ENCODE data around the gene KBTBD7. TPM values are rescaled to one million over a fixed set of nuclear protein-coding genes. Genes with fewer than 3 reads are reported as not detected.
"Not testable (repeated sequence)": the region's sequence is repeated elsewhere in the genome, so short reads cannot be mapped to it uniquely, and the experiment has no call there.

Gene KBTBD7
- total RNA-seq, 1 donor from 2014 or later, result 21.5 TPM

DNA sequence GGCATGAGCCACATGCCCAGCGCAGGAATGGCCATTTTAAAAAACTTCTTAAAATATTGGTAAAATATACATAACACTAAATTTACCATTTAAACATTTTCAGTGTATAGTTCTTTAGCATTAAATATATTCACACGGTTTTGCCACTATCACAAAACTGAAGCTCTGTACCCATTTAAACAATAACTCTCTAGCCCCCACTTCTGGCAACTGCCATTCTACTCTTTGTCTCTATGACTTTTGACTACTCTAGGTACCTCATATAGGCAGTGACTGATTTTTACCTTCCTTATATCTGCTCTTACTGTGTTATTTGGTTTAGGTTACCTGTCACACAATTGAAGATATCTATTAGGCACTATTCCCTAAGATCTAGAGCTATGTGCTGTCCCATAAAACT is 2.3 kb upstream of the KBTBD7 start:
- no peak for DNase-seq

DNA sequence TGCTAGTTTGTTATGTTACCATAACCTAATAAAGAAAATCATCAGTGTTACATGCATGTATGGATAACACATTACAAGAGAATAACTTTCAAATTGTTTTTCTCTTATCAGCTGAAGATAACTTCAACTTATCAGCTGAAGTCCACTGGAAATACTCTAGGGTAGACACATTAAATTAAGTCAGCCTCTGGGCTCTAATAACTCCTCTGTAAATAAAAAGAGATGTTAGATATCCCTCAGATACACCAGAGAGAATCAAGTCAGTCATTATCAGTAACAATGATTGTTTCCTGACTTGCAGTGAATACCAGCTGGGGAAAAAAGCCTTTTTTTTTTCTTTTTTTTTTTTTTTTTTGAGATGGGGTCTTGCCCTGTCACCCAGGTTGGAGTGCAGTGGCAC is 1.6 kb upstream of the KBTBD7 start:
- DNase-seq, result no peak

DNA sequence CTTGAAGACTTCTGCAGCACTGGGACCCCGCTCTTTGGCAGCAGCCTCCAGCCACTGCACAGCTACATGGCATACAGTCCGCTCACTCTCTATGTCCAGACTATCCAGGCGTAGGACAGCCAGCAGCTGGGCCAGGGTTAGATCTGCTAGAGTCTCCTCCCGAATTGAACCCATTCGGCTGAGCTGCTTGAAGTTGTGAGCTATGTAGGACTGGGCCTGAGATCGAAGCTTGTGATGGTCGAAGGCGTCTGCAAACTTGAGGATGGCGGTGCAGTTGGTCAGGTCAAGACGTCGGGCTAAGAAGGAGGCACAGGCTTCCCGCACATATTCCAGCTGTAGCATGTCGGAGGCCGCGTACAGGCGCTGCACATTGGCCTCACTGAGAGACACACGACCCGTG is 900 bp downstream of the KBTBD7 start:
- no peak for DNase-seq

DNA sequence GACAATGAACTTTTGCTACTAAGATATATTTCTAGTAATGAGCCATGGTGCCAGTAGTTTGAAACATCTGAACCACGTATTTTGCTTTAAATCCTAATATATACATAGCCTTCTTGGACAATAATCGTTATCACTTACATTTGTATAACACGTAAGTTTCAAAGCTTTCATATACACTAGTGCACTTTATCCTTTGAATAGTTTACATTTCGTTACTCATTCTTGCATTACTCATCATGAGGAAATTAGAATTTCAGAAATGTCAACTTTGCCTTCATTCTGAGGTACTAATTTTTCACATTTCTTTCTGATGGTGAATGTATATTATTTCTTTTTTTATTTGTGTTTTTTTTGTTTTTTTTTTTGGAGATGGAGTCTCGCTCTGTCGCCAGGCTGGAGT is 5.8 kb downstream of the KBTBD7 start:
- DNase-seq, result no peak

DNA sequence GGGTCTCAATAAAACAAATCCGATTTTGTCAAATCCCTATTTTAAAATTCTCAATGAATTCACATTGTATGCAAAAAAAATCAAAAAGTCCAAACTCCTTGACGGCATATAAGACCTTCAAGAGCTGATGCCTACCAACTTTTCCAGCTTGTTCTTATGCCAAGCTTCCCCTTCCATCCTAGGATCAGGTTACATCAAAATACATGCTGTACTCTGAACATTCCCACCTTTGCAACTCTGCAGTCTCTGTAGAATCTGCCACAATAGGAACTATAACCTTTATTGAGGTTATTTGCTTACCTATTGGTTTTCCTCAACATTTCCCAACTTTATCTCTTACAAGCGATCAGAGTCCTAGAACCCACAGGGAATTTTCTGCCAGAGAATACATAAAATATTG is 7.9 kb downstream of the KBTBD7 start:
- no peak for DNase-seq

DNA sequence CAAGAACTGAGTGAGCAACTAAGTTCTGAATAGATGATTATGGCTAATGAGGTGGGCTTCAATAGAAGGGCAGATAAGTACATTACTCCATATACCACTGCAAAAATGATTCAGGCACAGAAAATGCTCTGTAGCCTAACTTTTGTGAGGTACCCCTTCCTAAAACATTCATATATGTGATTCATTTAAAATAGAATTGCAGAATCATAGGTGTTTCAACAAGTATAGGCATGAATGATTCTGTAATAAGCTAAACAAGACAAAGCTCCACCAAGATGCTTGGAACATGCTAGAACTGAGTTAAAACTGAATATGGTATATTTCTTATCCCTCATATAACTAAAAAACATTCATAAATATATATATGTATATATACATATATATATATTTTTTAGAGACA is 12.1 kb downstream of the KBTBD7 start:
- DNase-seq, result no peak

DNA sequence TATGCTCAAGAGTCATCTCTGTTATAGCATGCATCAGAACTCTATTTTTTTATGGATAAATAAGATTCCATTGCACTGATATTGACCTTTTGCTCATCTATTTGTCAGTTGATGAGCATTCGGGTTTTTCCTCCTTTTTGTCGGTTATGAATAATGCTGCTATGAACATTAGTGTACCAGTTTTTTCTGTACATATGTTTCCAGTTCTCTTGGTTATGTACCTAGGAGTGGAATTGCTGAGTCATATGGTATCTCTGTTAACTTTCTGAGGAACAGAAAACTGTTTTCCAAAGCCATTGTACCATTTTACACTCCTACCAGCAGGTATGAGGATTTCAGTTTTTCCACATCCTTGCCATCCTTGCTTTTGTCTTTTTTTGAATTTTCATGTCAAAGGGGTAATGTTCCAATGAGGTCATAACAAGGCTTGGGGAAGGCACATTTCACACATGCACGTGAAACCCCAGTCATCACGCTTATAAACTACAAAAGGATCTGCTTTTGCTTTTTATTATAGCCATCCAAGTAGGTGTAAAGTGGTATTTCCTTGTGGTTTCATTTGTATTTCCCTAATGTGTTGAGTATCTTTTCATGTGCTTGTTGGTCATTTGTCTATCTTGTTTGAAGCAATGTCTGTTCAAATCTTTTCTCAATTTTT is 14.6 kb downstream of the KBTBD7 start:
- DNase-seq, result no peak

DNA sequence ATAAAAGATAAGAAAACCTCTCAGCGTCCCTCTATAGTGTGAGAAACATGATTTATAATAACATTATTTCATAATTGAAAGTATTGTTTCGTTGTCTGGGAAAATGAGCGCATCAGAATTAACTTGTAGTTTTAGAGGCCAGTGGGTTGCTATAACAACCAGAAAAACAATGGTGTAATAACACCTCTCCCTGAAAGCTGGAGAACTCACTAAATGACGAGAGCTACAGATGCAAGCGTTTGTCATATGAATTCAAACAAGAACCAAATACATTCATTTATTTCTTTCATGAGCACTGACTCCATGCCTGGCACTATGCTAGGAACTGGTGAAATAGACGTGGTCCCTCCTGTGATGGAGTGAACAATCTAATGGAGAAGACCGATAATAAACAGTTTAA is 16.3 kb downstream of the KBTBD7 start:
- peak; percentile 8 for DNase-seq

DNA sequence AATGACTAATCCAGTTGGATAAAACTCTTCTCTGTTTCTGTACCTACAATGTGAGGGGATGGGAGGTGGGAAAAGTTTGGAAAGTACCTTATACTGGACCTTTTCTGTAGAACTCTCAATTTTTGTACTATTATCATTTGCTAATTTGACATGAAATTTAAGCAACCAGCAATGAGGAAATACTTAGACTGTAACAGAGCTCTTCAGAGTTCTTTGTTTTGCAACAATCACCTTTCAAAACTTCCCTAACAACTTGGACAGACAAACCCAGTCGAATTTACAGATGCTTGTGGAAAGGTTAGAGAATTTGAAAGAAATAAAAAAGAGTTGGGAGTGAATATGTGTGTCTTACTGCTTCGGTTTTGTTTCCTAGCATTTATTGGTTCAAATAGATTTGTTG is 16.8 kb downstream of the KBTBD7 start:
- DNase-seq, result no peak

DNA sequence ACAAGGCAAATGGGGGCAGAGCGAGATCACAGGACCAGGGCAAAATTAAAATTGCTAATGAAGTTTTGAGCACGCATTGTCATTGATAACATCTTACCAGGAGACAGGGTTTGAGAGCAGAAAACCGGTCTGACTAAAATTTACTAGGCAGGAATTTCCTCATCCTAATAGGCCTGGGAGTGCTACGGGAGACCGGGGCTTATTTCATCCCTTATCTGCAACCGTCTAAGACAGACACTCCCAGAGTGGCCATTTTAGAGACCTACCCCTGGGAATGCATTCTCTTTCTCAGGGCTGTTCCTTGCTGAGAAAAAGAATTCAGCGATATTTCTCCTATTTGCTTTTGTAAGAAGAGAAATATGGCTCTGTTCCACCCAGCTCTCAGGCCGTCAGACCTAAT is 18.8 kb downstream of the KBTBD7 start:
- DNase-seq, result not testable (repeated sequence)

DNA sequence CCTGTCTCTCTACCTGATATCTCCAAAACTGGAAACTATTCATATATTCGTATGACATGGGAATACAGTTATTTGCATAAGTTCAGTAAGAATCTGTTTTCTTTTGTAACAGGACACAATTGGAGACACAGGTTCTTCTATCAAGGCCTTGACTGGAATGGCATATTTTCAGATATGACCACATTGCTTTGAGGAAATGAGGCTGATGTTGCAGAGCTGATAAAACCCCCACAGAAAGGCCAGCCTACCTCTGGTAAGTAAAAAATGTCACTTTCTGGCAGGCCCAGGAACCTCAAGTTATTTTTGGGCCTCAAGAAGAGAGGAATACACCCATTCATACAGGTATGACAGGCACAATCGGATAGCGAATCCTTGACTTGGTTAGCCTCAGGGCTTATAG is 32.2 kb downstream of the KBTBD7 start:
- no peak for DNase-seq

DNA sequence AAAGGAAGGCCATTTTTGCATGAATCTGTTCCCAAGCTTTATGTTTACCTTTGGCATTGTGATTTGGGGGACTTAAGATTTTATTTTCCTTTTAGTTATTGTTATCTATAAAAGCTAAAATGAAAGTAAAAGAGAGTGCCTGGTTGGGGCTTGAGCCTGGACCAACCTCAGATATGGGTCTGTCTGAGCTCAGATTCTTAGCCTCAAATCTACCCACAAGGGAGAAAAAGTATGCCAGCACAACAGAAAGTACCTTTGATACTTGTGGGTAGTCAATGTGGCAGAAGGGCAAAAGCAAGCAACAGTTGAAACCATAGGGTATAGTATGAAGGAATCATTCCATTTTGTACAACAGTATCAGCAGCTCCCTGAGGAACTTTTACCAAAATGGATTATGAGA is 35.2 kb downstream of the KBTBD7 start:
- DNase-seq, result no peak

DNA sequence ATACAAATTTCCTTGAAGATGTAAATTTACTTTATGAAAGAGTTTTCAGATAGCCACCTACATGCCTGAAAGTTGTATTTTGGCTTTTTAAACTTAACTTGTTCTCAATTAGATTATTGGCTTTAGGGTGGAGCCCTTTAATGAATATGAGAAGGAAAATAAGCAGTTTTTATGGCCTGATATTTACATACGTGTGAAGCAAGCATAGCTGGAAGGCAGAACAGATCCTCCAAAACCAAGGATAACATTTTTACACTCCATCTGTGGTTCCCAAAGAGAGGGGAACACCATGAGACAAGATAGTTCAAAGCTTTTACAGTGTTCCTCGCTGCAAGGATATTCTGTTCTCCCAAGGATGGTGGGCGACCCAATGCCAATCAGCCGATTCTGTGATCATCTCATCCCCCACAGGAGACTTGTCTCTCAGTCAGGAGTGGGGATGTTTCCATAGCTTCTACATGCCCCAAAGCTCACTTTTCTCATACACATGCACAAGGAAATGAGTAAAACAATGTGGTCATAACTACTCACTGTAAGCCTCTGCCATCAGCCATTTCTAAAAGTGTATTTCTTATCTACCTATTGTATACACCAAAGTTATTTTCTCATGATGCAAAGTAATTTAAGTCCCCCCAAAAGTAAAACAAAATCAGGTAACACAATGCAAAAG is 37.2 kb downstream of the KBTBD7 start:
- DNase-seq, result no peak

DNA sequence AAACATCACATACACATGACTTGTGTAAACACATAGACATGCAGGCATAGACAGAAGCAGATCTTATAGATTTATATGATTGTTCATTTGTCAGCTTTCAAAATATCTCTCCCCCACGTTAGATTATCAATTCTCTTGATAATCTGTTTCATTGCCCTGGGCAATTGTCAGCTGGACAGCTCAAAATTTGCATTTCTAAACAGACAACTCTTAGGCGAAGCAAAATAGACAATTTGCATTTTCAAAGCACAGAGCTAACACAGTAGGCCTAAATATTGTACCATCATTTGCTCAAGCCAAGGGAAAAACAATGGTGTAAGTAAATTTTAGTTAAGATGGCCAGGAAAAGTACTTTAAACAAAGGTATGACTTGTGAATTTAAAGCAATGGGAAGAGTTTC is 37.7 kb downstream of the KBTBD7 start:
- no peak for DNase-seq

DNA sequence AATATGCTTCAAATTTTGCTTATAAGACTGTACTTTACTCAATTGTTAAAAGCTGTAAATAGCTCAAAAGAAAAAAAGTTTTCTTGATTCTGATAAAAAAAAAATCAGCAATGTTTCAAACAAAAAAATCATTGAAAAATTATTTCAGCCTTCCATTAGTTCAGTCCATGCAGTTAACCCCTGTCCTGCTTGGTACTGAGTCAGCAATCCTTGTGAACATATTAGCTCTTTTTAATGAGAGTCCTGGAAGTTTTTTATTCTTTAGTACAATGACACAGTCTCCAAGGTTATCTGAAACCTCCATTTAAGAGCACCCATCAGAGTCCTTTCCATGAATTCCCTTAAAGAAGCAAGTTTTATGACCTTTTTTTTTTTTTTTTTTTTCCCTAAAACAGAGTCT is 40.3 kb downstream of the KBTBD7 start:
- no peak for DNase-seq

DNA sequence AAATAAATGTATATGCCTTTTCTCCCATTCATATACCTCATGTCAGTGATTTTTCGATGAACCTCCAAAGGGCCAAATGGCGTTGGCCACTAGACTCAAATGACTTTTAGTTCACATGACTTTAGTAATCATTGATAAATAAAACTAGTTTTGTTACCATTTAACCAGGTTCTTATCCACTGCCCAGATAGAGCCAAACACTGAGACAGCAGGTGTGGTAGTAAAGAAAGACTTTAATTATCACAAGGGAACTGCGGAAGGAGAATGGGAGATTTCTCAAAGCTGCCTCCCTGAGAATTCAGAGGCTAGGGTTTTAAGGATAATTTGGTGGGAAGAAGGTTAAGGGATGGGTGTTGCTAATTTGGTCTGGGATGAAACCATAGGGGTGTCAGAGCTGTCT is 42.4 kb downstream of the KBTBD7 start:
- no peak for DNase-seq

DNA sequence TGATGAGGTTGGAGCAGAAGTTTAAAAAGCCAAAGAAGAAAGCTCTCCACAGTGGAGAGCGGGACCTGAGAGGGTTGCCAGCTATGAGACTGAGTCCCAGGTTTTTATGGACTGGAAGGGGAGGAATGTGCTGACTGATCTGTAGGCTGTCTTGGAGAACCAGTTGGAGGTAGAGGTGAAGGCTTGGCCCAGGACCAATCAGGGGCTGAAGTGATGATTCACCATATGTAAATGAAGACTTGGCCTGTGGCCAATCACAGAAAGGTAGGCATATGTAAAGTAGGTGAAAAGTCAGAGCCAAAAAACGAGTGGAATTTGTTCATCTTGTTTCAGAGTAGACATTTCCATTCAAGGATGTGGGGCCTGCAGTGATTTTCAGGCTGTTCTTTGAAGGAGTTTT is 44.3 kb downstream of the KBTBD7 start:
- DNase-seq, result no peak

DNA sequence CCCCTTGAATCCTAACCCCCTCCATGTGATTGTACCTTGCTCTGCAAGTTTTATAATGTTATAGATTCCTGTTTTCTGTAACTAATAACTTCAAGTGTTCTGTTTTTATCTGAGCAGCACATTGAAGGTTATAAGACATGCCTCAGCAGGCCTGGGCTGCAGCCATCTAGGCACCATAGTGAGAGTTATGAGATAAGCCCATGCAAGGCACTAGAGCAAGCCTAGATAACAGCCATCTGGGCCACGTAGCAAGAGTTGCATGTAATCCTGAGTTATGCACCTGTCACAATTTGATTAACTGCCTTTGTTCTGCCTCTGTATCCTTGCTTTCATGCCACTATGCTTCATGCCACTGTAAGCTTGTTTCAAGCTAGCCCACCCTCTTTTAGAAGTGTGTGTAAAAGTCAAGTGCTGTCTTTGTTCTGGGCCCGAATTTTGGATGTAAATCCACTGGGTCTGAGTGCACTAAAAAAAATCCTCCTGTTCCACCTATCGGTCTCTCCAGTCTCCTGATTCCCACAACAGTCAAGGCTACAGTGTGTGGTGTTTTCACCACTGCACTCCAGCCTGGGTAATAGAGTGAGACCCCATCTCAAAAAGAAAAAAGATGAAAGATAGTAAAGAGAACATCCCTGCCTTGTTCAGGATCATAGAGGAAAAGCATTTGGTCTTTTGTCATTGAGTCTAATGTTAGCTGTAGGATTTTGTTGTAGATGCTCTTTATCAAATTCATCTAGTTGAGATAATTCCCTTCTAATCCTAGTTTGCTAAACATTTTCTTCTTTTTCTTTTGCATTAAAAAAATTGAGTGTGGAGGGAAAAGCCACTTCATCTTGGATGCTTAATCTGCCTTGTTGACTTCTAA is 45.7 kb downstream of the KBTBD7 start:
- no peak for DNase-seq

DNA sequence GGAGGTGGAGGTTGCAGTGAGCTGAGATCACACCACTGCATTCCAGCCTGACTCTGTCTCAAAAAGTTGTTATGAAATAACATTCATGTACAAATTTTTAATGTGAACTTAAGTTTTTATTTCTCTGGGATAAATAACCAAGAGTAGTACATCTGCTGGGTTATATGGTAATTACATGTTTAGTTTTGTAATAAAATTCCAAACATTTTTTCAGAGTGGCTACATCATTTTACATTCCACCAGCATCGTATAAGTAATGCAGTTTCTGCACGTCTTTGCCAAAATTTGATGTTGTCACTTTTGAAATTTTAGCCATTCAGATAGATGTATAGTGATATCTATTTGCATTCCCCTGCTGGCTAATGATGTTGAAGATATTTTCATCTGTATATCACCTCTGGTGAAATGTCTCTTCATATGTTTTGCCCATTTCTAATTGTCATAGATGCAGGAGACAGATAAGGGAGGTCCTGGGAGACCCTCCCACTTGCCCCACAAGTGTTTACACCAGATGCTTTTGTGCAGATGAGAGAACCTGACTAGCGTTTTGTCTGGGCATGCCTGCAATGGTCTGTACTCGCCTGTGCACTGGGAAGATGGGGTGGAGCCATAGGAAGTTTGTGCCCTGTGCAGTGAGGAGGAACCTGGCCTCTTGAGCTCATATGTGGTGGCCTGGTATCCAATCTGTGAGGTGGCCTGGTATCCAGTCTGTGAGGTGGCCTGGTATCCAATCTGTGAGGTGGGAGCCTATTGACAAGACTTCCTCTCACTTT is 49.0 kb downstream of the KBTBD7 start:
- DNase-seq, result no peak

DNA sequence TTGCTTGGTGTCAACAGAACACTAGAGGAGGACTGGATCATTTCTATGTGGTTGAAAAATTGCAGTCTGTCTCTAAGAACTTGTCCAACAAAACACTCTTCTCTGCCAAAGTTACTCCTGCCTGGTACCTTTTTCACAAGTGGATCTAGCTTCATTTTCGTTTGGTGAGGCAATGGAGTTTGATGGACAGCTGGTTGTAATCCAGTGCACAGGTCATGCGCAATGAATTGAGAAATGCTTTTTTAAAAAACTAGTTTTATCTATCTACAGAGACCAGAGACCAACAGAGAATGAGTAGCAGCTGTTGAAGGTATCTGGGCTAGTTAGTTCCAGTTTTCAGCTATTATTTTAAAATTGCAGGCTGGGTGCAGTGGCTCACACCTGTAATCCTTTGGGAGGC is 49.8 kb downstream of the KBTBD7 start:
- DNase-seq, result no peak

Data from tongue (tissue), 2 donors.